A549 (cell line): ENCODE results near the gene TMTC2. TPM values are rescaled to one million over a fixed set of nuclear protein-coding genes. Genes with fewer than 3 reads are reported as not detected.

Source experiments
- ATAC-seq, 2 experiments: fragments of 200-7000 bp in 1 of 2; fragments of >200 bp in 1 of 2; cut with Nextera tagmentation in 1 of 2; cut with Tn5 transposase in 1 of 2; 3 replicates each; pipeline versions ENCODE4 v1.8.0 to v1.9.1; 2018 to 2020; ENCODE audit warnings: mild to moderate bottlenecking in 1 of 2, moderate library complexity in 1 of 2
- CTCF ChIA-PET: fragments of 300-600 bp; sonication (Branson Sonifier 250); formaldehyde crosslinking; extraction: SDS; loops from one replicate; lab custom pipeline; 2021; ENCODE audit warnings: antibody characterized with exemption, inconsistent platforms; lab: Yijun Ruan, JAX
- POLR2A ChIA-PET: fragments of 350-600 bp; formaldehyde crosslinking; extraction: SDS; loops from one replicate; lab custom pipeline; 2021; ENCODE audit warnings: antibody characterized with exemption, inconsistent platforms; lab: Yijun Ruan, JAX
- DNase-seq, 2 experiments: peaks; one replicate each; pipeline versions ENCODE4 v3.0.0 to v3.0.0-alpha.2; 2011 to 2016; ENCODE audit warnings: low read depth in 1 of 2, low spot score in 1 of 2
- FAIRE-seq: peaks from 2 replicates; lab custom pipeline; 2011; peaks lifted over from hg19 to GRCh38; lab: Jason Lieb, UNC
- H3K27ac ChIP-seq, 2 experiments: fragments of >200 bp; sonication (Bioruptor Twin); formaldehyde crosslinking; 3 replicates each; pipeline ENCODE4 v1.5.1; 2016 to 2017
- H3K4me1 ChIP-seq: fragments of >200 bp; sonication (Bioruptor Twin); formaldehyde crosslinking; 3 replicates; pipeline ENCODE4 v1.6.1; 2016
- H3K4me2 ChIP-seq: fragments of >200 bp; sonication (Bioruptor Twin); formaldehyde crosslinking; 3 replicates; pipeline ENCODE4 v1.6.1; 2016
- H3K4me3 ChIP-seq: fragments of >200 bp; sonication (Bioruptor Twin); formaldehyde crosslinking; 3 replicates; pipeline ENCODE4 v1.5.1; 2016
- H3K9me3 ChIP-seq: fragments of >200 bp; sonication (Bioruptor Twin); formaldehyde crosslinking; 3 replicates; pipeline ENCODE4 v1.6.1; 2016
- BHLHE40 ChIP-seq: IDR thresholded peaks from 2 replicates; pipeline ENCODE4 v1.6.1; 2012; ENCODE audit warnings: low read depth, low read length, inconsistent platforms
- CBX8 ChIP-seq: fragments of 200-600 bp; sonication (generic); IDR thresholded peaks from 2 replicates; pipeline ENCODE4 v1.6.1; 2016
- CEBPB ChIP-seq, 2 experiments: fragments of >200 bp in 1 of 2; sonication (Bioruptor Twin) in 1 of 2; formaldehyde crosslinking in 1 of 2; IDR thresholded peaks; 2 replicates each; pipeline ENCODE4 v1.6.1; 2012 to 2016
- CHD2 ChIP-seq: fragments of 150-350 bp; IDR thresholded peaks from 2 replicates; pipeline ENCODE4 v1.6.1; 2014; ENCODE audit warnings: low read length; ENCODE audit not compliant: partially characterized antibody
- CHD4 ChIP-seq: fragments of 200-600 bp; sonication (generic); IDR thresholded peaks from 2 replicates; pipeline ENCODE4 v1.6.1; 2016; ENCODE audit warnings: antibody characterized with exemption, mild to moderate bottlenecking, borderline replicate concordance
- ELK1 ChIP-seq: fragments of 150-350 bp; IDR thresholded peaks from 2 replicates; pipeline ENCODE4 v1.6.1; 2014; ENCODE audit warnings: low read depth, mild to moderate bottlenecking, low read length
- FOXS1 ChIP-seq: fragments of 250-450 bp; sonication (Bioruptor Pico); IDR thresholded peaks from 2 replicates; pipeline ENCODE4 v1.5.0; 2020; ENCODE audit warnings: mild to moderate bottlenecking, moderate library complexity
- GATA3 ChIP-seq: IDR thresholded peaks from 2 replicates; pipeline ENCODE4 v1.6.1; 2012; ENCODE audit warnings: borderline replicate concordance
- HES2 ChIP-seq: fragments of >200 bp; sonication (Bioruptor Twin); formaldehyde crosslinking; IDR thresholded peaks from 2 replicates; pipeline ENCODE4 v1.6.1; 2016
- HEYL ChIP-seq: fragments of 250-450 bp; sonication (Bioruptor Pico); IDR thresholded peaks from 2 replicates; pipeline ENCODE4 v1.8.0; 2021; ENCODE audit warnings: mild to moderate bottlenecking, moderate library complexity
- HOXB5 ChIP-seq: fragments of 250-450 bp; sonication (Bioruptor Pico); IDR thresholded peaks from 2 replicates; pipeline ENCODE4 v1.5.0; 2020; ENCODE audit warnings: mild to moderate bottlenecking, moderate library complexity
- JUNB ChIP-seq: fragments of >200 bp; sonication (Bioruptor Twin); formaldehyde crosslinking; IDR thresholded peaks from 2 replicates; pipeline ENCODE4 v1.6.1; 2016
- KDM5A ChIP-seq: fragments of 200-600 bp; sonication (generic); IDR thresholded peaks from 2 replicates; pipeline ENCODE4 v1.6.1; 2016; ENCODE audit warnings: antibody characterized with exemption, mild to moderate bottlenecking
- MAFK ChIP-seq: fragments of 450-650 bp; IDR thresholded peaks from 2 replicates; pipeline ENCODE4 v1.6.1; 2014; ENCODE audit not compliant: partially characterized antibody
- MAX ChIP-seq: IDR thresholded peaks from 2 replicates; pipeline ENCODE4 v1.6.1; 2012
- MAZ ChIP-seq: fragments of 150-350 bp; IDR thresholded peaks from 2 replicates; pipeline ENCODE4 v1.6.1; 2014; ENCODE audit warnings: antibody characterized with exemption, low read depth, low read length, borderline replicate concordance
- NFE2L2 ChIP-seq: fragments of 150-350 bp; conservative IDR thresholded peaks from 2 replicates; pipeline ENCODE4 v1.6.1; 2014; ENCODE audit warnings: low read length
- NR3C1 ChIP-seq: fragments of >200 bp; sonication (Bioruptor Twin); formaldehyde crosslinking; IDR thresholded peaks from 3 replicates; pipeline ENCODE4 v1.6.1; 2017
- PHF8 ChIP-seq: fragments of 200-600 bp; sonication (generic); IDR thresholded peaks from 2 replicates; pipeline ENCODE4 v1.6.1; 2016; ENCODE audit warnings: low read depth, mild to moderate bottlenecking, antibody characterized with exemption, moderate library complexity, borderline replicate concordance
- RARB ChIP-seq: fragments of 250-450 bp; sonication (Bioruptor Pico); IDR thresholded peaks from 2 replicates; pipeline ENCODE4 v1.8.0; 2021; ENCODE audit warnings: mild to moderate bottlenecking, moderate library complexity
- REST ChIP-seq: fragments of 200-600 bp; sonication (generic); IDR thresholded peaks from 2 replicates; pipeline ENCODE4 v1.6.1; 2016; ENCODE audit warnings: antibody characterized with exemption, mild to moderate bottlenecking, moderate library complexity
- USF2 ChIP-seq: fragments of 450-650 bp; IDR thresholded peaks from 2 replicates; pipeline ENCODE4 v1.6.1; 2014; ENCODE audit warnings: antibody characterized with exemption
- ZFP36 ChIP-seq: fragments of 450-650 bp; IDR thresholded peaks from 2 replicates; pipeline ENCODE4 v1.6.1; 2014; ENCODE audit warnings: borderline replicate concordance; ENCODE audit not compliant: partially characterized antibody
- ZNF302 ChIP-seq: fragments of 250-450 bp; sonication (Bioruptor Pico); IDR thresholded peaks from 2 replicates; pipeline ENCODE4 v1.9.0; 2021; ENCODE audit warnings: inconsistent platforms, mild to moderate bottlenecking, moderate library complexity
- WGBS: methylation state at CpG from one replicate; pipeline ENCODE4 v1.1.6; 2017; ENCODE audit errors: missing lambda C conversion rate; 5-methylcytosine and 5-hydroxymethylcytosine counted together
- polyA plus RNA-seq, 4 experiments: library from polyadenylated mRNA; depleted of rRNA in 3 of 4; stranded (reverse); fragments of >200 nt; fragmentation: RNase III in 1 of 4; extraction: RNeasy Plus Mini Kit Qiagen cat#74134 plus additional on column Dnase treatment in 1 of 4; gene quantifications; 2 replicates in 3 of 4; 3 replicates in 1 of 4; pipeline ENCODE4 v1.2.3, GENCODE V29; 2011 to 2017

TMTC2 gene
- polyA plus RNA-seq, 2 of the 4 experiments (the other 2 are of a cell fraction): 1.8 to 5.3 TPM

- TF ChIP-seq CEBPB (IDR thresholded peaks at IDR 0.05) (no peak), MAFK (peak; percentile 12)
- DNase-seq (no peak), FAIRE-seq (no peak), ATAC-seq (no peak)
- Histone ChIP-seq H3K4me1 (no peaks in the 10 kb centered on the region), H3K4me3 (no peak overlapping the region), H3K27ac (no peak overlapping the region), H3K9me3 (no peaks in the 10 kb centered on the region), H3K4me2 (no peak overlapping the region)
- ChIA-PET POLR2A (no interaction called here), CTCF (interaction anchor here (0.7 to 0.9 kb wide), 2 partner anchors 403 to 1291 kb away, joined by 3 read pairs; no protein-coding TSS in a partner anchor)
- WGBS: 71% methylated on average over 2 of the region's 2 CpGs
Measured at GRCh38 chr12:83089575-83089974, 402.9 kb downstream of the TMTC2 start.

- WGBS: 7% methylated on average over 1 of the region's 1 CpG
- Histone ChIP-seq H3K9me3 (no peaks in the 10 kb centered on the region), H3K4me3 (no peak overlapping the region), H3K4me2 (no peak overlapping the region), H3K27ac (no peak overlapping the region), H3K4me1 (no peaks in the 10 kb centered on the region)
- CTCF ChIA-PET: no interaction called here
- DNase-seq (no peak), FAIRE-seq (no peak), ATAC-seq (no peak)
- POLR2A ChIA-PET: no interaction called here
- no peak for TF ChIP-seq ZNF302 (CRISPR knock-in tag)
- TF ChIP-seq PHF8: no peak
- no peak for TF ChIP-seq HEYL (CRISPR knock-in tag)
- no peak for TF ChIP-seq MAFK
- TF ChIP-seq CBX8: no peak
- no peak for TF ChIP-seq BHLHE40
- no peak for TF ChIP-seq MAX
- no peak for TF ChIP-seq HES2
- no peak for TF ChIP-seq ZFP36
Measured at GRCh38 chr12:83092129-83092528, 405.4 kb downstream of the TMTC2 start.

- CTCF ChIA-PET: no interaction called here
- no peak overlapping the region for H3K27ac ChIP-seq
- POLR2A ChIA-PET: no interaction called here
- DNase-seq (no peak), FAIRE-seq (no peak), ATAC-seq (no peak)
- TF ChIP-seq USF2: no peak
- TF ChIP-seq CHD4: no peak
- no peak for TF ChIP-seq HOXB5 (CRISPR knock-in tag)
- TF ChIP-seq CHD2: no peak
- TF ChIP-seq NR3C1: no peak
- no peak for TF ChIP-seq RARB (CRISPR knock-in tag)
- no peak for TF ChIP-seq JUNB
- no peak for TF ChIP-seq FOXS1 (CRISPR knock-in tag)
- no peak for TF ChIP-seq MAFK
- no peak overlapping the region for H3K4me2 ChIP-seq
- no peak overlapping the region for H3K4me3 ChIP-seq
- no peaks in the 10 kb centered on the region for H3K9me3 ChIP-seq
- H3K4me1 ChIP-seq: no peaks in the 10 kb centered on the region
- 55% methylated on average over 5 of the region's 5 CpGs for WGBS
Measured at GRCh38 chr12:83092606-83093005, 405.9 kb downstream of the TMTC2 start.

GRCh38 chr12:83093426-83093825 is 406.7 kb downstream of the TMTC2 start:
- no peak overlapping the region for H3K27ac ChIP-seq
- CTCF ChIA-PET: no interaction called here
- FAIRE-seq (no peak), DNase-seq (no peak), ATAC-seq (no peak)
- H3K4me2 ChIP-seq: no peak overlapping the region
- H3K4me3 ChIP-seq: no peak overlapping the region
- 0% methylated on average over 1 of the region's 1 CpG for WGBS
- no peaks in the 10 kb centered on the region for H3K9me3 ChIP-seq
- POLR2A ChIA-PET: no interaction called here
- no peak for TF ChIP-seq KDM5A
- TF ChIP-seq FOXS1 (CRISPR knock-in tag): no peak
- TF ChIP-seq NFE2L2: no peak
- TF ChIP-seq GATA3: no peak
- no peak for TF ChIP-seq MAZ
- no peak for TF ChIP-seq CBX8
- no peak for TF ChIP-seq HEYL (CRISPR knock-in tag)
- no peak for TF ChIP-seq ELK1
- TF ChIP-seq REST: no peak
- TF ChIP-seq, all 56 proteins: peak for 0
- H3K4me1 ChIP-seq: no peaks in the 10 kb centered on the region
